ENCODE results near the gene SFXN4. TPM values are rescaled to one million over a fixed set of nuclear protein-coding genes. Genes with fewer than 3 reads are reported as not detected.
A peak's percentile ranks its signal among the peaks of the same experiment; 100 is the strongest.
"Not testable (repeated sequence)": the region's sequence is repeated elsewhere in the genome, so short reads cannot be mapped to it uniquely, and the experiment has no call there.

The SFXN4 gene
- total RNA-seq, 2 experiments from 2014 or later: 27.8 to 46.4 TPM

DNA sequence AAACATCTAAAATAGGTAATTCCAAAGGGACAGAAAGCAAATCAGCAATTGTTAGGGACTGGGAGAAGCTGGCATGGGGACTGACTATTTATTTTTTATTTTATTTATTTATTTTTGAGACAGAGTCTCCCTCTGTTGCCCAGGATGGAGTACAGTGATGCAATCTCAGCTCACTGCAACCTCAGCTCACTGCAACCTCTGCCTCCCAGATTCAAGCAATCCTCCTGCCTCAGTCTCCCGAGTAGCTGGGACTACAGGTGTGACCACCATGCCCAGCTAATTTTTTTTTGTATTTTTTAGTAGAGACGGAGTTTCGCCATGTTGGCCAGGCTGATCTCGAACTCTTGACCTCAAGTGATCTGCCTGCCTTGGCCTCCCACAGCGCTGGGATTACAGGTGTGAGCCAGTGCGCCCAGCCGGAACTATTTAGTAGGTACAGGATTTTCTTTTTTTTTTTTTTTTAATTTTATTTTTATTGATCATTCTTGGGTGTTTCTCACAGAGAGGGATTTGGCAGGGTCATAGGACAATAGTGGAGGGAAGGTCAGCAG is 15.4 kb upstream of the SFXN4 start:
- peaks cover 13% of the 10 kb centered on the region; the same call in 1 of the 2 replicates for H3K36me3 ChIP-seq (ENCODE audit: insufficient read depth, low read length)
- H3K79me2 ChIP-seq (ENCODE audit: insufficient read depth, low read depth, low read length): peaks cover 24% of the 10 kb centered on the region
- H3K9me3 ChIP-seq (ENCODE audit: low read length); H3K4me2 ChIP-seq (ENCODE audit: low read length); H3K9me2 ChIP-seq (ENCODE audit: insufficient read depth, low read length); H3K27ac ChIP-seq (ENCODE audit: low read depth, low read length, poor library complexity, severe bottlenecking); CTCF ChIA-PET (ENCODE audit: unreplicated experiment); H2AFZ ChIP-seq (ENCODE audit: low read length); intact Hi-C loops (cut with micrococcal nuclease; ENCODE audit: unreplicated experiment); H4K20me1 ChIP-seq (ENCODE audit: insufficient read depth, low read length); BruUV-seq (replicated peaks); DNase-seq (ENCODE audit: low spot score); H3K4me3 ChIP-seq (ENCODE audit: low read depth, low read length, poor library complexity, severe bottlenecking): not testable (repeated sequence)
- TF ChIP-seq, protein P1, sequence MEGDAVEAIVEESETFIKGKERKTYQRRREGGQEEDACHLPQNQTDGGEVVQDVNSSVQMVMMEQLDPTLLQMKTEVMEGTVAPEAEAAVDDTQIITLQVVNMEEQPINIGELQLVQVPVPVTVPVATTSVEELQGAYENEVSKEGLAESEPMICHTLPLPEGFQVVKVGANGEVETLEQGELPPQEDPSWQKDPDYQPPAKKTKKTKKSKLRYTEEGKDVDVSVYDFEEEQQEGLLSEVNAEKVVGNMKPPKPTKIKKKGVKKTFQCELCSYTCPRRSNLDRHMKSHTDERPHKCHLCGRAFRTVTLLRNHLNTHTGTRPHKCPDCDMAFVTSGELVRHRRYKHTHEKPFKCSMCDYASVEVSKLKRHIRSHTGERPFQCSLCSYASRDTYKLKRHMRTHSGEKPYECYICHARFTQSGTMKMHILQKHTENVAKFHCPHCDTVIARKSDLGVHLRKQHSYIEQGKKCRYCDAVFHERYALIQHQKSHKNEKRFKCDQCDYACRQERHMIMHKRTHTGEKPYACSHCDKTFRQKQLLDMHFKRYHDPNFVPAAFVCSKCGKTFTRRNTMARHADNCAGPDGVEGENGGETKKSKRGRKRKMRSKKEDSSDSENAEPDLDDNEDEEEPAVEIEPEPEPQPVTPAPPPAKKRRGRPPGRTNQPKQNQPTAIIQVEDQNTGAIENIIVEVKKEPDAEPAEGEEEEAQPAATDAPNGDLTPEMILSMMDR (conservative IDR thresholded peaks at IDR 0.05; ENCODE audit: low read length): 0 out of 2 replicates have a peak, but pooled peaks have one; percentile 24
- H3K4me1 ChIP-seq (ENCODE audit: insufficient read depth, low read length, poor library complexity, severe bottlenecking): peaks cover 24% of the 10 kb centered on the region
- POLR2A ChIA-PET: interaction anchor here (0.6 to 1.1 kb wide), 5 partner anchors 8 to 998 kb away, joined by 3 to 7 read pairs (median 3); no protein-coding TSS in a partner anchor

DNA sequence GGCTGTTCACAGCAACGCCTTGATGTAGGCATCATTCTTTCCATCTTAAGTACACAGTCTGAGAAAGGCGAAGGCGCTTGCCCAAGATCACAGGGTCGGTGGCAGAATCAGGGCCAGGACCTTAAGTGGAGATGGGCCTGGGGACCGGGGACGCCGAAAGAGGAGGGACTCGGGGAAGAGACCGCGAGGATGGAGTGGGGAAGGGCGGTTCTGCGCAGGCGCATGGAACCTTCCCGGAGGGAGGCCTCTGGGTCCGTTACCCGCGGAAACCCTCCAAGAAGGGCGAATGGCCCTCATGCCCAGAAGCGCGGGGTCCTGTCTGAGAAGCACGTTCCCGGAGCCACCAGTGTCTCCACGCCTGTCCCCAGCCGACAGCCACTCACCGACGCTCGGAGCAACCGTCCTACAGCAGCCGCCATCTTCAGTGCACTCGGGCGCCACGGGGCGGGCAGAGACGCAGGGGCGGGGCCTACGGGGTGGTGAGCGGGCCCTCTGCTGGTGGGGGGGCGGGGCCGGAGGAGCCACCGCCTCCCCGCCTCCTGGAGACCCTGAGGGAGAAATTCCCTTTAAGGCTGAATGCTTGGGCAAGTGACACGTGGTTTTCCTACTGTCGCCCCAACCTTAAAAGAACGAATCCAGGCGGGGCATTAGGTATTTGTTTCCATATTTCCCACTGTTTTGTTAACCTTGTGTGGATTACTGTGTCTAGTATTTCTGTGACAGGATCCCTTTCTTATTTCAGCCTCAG is 13.0 kb upstream of the SFXN4 start, which contains the start of gene PRDX3:
Gene PRDX3 (minus strand): TSS at position 441 of the 748 bp plus-strand sequence. CDS start 22 bp downstream, at position 419.
- CTCF ChIA-PET (ENCODE audit: unreplicated experiment): no interaction called here
- H3K4me2 ChIP-seq (ENCODE audit: low read length): peak within 1 kb of the TSS; percentile 94
- H3K4me3 ChIP-seq (ENCODE audit: low read depth, low read length, poor library complexity, severe bottlenecking): peak within 1 kb of the TSS; percentile 78
- peaks cover 35% of the 10 kb centered on the region for H3K4me1 ChIP-seq (ENCODE audit: insufficient read depth, low read length, poor library complexity, severe bottlenecking)
- H3K9me2 ChIP-seq (ENCODE audit: insufficient read depth, low read length): no peaks in the 10 kb centered on the region
- H4K20me1 ChIP-seq (ENCODE audit: insufficient read depth, low read length): no peaks in the 10 kb centered on the region
- TSS peak; percentile 85 for BruUV-seq (replicated peaks)
- H3K9me3 ChIP-seq (ENCODE audit: low read length): no peaks in the 10 kb centered on the region
- H2AFZ ChIP-seq (ENCODE audit: low read length): peak within 1 kb of the TSS; percentile 99
- TF ChIP-seq, protein P1 (conservative IDR thresholded peaks at IDR 0.05; ENCODE audit: low read length): 0 out of 2 replicates have a peak, but pooled peaks have one; percentile 24
- no peak for TF ChIP-seq EZH2phosphoT487 (IDR thresholded peaks at IDR 0.05; ENCODE audit: borderline replicate concordance, low read depth, low read length)
- peaks cover 38% of the 10 kb centered on the region for H3K79me2 ChIP-seq (ENCODE audit: insufficient read depth, low read depth, low read length)
- intact Hi-C loops (cut with micrococcal nuclease; ENCODE audit: unreplicated experiment): loop anchor here (1.0 kb wide), 1 partner anchor 149 kb away; the partner anchor contains the start of gene NANOS1
- H3K36me3 ChIP-seq (ENCODE audit: insufficient read depth, low read length): peaks cover 36% of the 10 kb centered on the region
- POLR2A ChIA-PET: interaction anchor here (0.8 to 1.0 kb wide), 4 partner anchors 10 to 55 kb away, joined by 3 to 4 read pairs (median 4); no protein-coding TSS in a partner anchor
- DNase-seq (ENCODE audit: low spot score): peak; percentile 92
- H3K27ac ChIP-seq (ENCODE audit: low read depth, low read length, poor library complexity, severe bottlenecking): peak within 1 kb of the TSS; percentile 62

All from OCI-LY7 (cell line).